ENCODE results near the gene AIG1.

Gene AIG1

DNA sequence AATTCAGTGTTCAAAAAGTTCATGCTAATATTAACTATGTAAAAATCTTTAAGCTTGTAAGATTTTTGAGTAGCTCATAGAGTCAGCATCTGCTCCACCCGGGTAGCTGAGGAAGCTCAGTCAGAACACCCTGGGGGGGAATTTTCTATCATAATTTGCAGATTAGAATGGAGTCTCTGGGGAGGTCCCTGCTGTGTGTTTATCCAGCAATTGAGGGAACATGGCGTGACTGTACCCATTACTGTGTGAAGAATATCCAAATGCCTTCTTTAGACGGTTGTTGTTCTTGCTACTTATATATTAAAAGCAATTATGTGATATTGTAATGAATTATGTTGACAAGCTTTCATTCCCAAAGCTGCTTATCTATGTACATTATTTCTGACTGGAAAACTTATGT, 64.8 kb downstream of the AIG1 start:
- Histone ChIP-seq H3K4me3 (ENCODE audit: low read depth in 1 of 2, low read length in 2 of 2) (no peak overlapping the region), H4K20me1 (ENCODE audit: insufficient read depth, low read length) (no peaks in the 10 kb centered on the region), H2AFZ (ENCODE audit: low read depth, low read length) (no peak overlapping the region), H3K27ac (ENCODE audit: low read length) (no peak overlapping the region), H3K79me2 (ENCODE audit: insufficient read depth, low read length) (no peaks in the 10 kb centered on the region), H3K4me2 (ENCODE audit: insufficient read depth, low read length) (no peak overlapping the region), H3K4me1 (ENCODE audit: insufficient read depth, low read length) (no peaks in the 10 kb centered on the region), H3K9me3 (ENCODE audit: insufficient read depth, low read length, severe bottlenecking) (peaks cover 1% of the 10 kb centered on the region), H3K27me3 (ENCODE audit: insufficient read depth, low read length, poor library complexity) (no peaks in the 10 kb centered on the region), H3K9ac (ENCODE audit: low read depth, low read length) (no peak overlapping the region), H3K36me3 (ENCODE audit: insufficient read depth, low read length) (no peaks in the 10 kb centered on the region)
- TF ChIP-seq EZH2 (IDR thresholded peaks at IDR 0.05; ENCODE audit: borderline replicate concordance, low read depth, low read length, severe bottlenecking) = no peak
- TF ChIP-seq CTCF (IDR thresholded peaks at IDR 0.05; ENCODE audit: borderline replicate concordance, extremely low read depth, low read length, poor library complexity, severe bottlenecking) = no peak
- DNase-seq (no peak), ATAC-seq (ENCODE audit: insufficient read depth, low read depth) (no peak)

GRCh38 chr6:143125864-143126573, 65.3 kb downstream of the AIG1 start:
- no peaks in the 10 kb centered on the region for H4K20me1 ChIP-seq (ENCODE audit: insufficient read depth, low read length)
- no peaks in the 10 kb centered on the region for H3K79me2 ChIP-seq (ENCODE audit: insufficient read depth, low read length)
- no peak overlapping the region for H3K4me3 ChIP-seq (ENCODE audit: low read depth in 1 of 2, low read length in 2 of 2)
- H3K4me2 ChIP-seq (ENCODE audit: insufficient read depth, low read length) = no peak overlapping the region
- H3K27me3 ChIP-seq (ENCODE audit: insufficient read depth, low read length, poor library complexity) = no peaks in the 10 kb centered on the region
- H3K27ac ChIP-seq (ENCODE audit: low read length) = no peak overlapping the region
- ATAC-seq (ENCODE audit: insufficient read depth, low read depth) (no peak), DNase-seq (no peak)
- TF ChIP-seq CTCF (IDR thresholded peaks at IDR 0.05; ENCODE audit: borderline replicate concordance, extremely low read depth, low read length, poor library complexity, severe bottlenecking) (no peak), EZH2 (IDR thresholded peaks at IDR 0.05; ENCODE audit: borderline replicate concordance, low read depth, low read length, severe bottlenecking) (no peak)
- H3K9ac ChIP-seq (ENCODE audit: low read depth, low read length) = no peak overlapping the region
- no peak overlapping the region for H2AFZ ChIP-seq (ENCODE audit: low read depth, low read length)
- peaks cover 7% of the 10 kb centered on the region for H3K9me3 ChIP-seq (ENCODE audit: insufficient read depth, low read length, severe bottlenecking)
- no peaks in the 10 kb centered on the region for H3K4me1 ChIP-seq (ENCODE audit: insufficient read depth, low read length)
- no peaks in the 10 kb centered on the region for H3K36me3 ChIP-seq (ENCODE audit: insufficient read depth, low read length)

DNA sequence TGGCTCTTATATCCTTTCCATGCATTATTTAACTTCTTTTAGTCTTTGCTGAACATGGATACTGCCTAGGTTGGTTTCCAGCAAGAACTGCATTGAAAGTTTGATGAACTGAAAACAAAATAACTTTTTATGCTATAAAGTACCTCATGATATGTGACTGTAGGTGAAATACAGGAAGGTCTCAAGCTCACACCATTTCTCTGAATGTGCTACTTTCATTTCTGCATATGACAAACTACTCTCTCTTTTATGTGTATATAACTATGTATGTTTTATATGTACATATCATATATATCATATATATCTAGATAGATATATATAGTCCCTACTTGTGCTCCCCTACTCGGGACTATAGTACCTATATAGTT, 65.9 kb downstream of the AIG1 start:
- Histone ChIP-seq H4K20me1 (ENCODE audit: insufficient read depth, low read length) (no peaks in the 10 kb centered on the region), H3K9ac (ENCODE audit: low read depth, low read length) (no peak overlapping the region), H3K4me2 (ENCODE audit: insufficient read depth, low read length) (no peak overlapping the region), H3K79me2 (ENCODE audit: insufficient read depth, low read length) (no peaks in the 10 kb centered on the region), H2AFZ (ENCODE audit: low read depth, low read length) (no peak overlapping the region), H3K27me3 (ENCODE audit: insufficient read depth, low read length, poor library complexity) (no peaks in the 10 kb centered on the region), H3K4me3 (ENCODE audit: low read depth in 1 of 2, low read length in 2 of 2) (no peak overlapping the region), H3K36me3 (ENCODE audit: insufficient read depth, low read length) (no peaks in the 10 kb centered on the region), H3K27ac (ENCODE audit: low read length) (no peak overlapping the region), H3K4me1 (ENCODE audit: insufficient read depth, low read length) (no peaks in the 10 kb centered on the region), H3K9me3 (ENCODE audit: insufficient read depth, low read length, severe bottlenecking) (peaks cover 10% of the 10 kb centered on the region)
- DNase-seq (no peak), ATAC-seq (ENCODE audit: insufficient read depth, low read depth) (no peak)
- TF ChIP-seq CTCF (IDR thresholded peaks at IDR 0.05; ENCODE audit: borderline replicate concordance, extremely low read depth, low read length, poor library complexity, severe bottlenecking) = no peak
- TF ChIP-seq EZH2 (IDR thresholded peaks at IDR 0.05; ENCODE audit: borderline replicate concordance, low read depth, low read length, severe bottlenecking) = no peak
